T-helper 1 cell treated with Interleukin-12 subunit alpha and Interleukin-12 subunit beta and Interleukin-4 antibody, amounts not matched to agents 30 ng/mL and 1 ng/mL, for 36 hours (primary cell): ENCODE results near the gene CCL15. TPM values are rescaled to one million over a fixed set of nuclear protein-coding genes. Genes with fewer than 3 reads are reported as not detected.
"Not testable (repeated sequence)": the region's sequence is repeated elsewhere in the genome, so short reads cannot be mapped to it uniquely, and the experiment has no call there.

Experiments
- intact Hi-C: fragments of 100-400 bp; cut with micrococcal nuclease; formaldehyde crosslinking; loops from one replicate; pipeline ENCODE4 v1.15.1; 2024
- total RNA-seq: library from RNA; stranded (reverse); gene quantifications from 2 replicates; pipeline ENCODE4 v1.2.3, GENCODE V29; 2022

Gene CCL15
- total RNA-seq, 1 donor from 2014 or later: not detected

GRCh38 chr17:35995346-35995745 is 6.0 kb downstream of the CCL15 start:
- intact Hi-C loops: not testable (repeated sequence)

GRCh38 chr17:35991075-35991474 is 10.3 kb downstream of the CCL15 start:
- intact Hi-C loops: no loop called here

GRCh38 chr17:35988164-35988563 is 13.2 kb downstream of the CCL15 start:
- intact Hi-C loops: no loop called here

- intact Hi-C loops: no loop called here
These were observed 14.7 kb downstream of the CCL15 start, which contains the start of gene CCL14 for GRCh38 chr17:35986643-35987042. Gene CCL14, minus strand, starts transcription at chr17:35986729. Its CDS starts 80 bp downstream, at chr17:35986649.

GRCh38 chr17:35984140-35984539 is 17.2 kb downstream of the CCL15 start:
- intact Hi-C loops: no loop called here

- intact Hi-C loops: no loop called here
These were observed 18.8 kb downstream of the CCL15 start for GRCh38 chr17:35982409-35983191.

GRCh38 chr17:35981908-35982330 is 19.4 kb downstream of the CCL15 start:
- intact Hi-C loops: no loop called here

- intact Hi-C loops: no loop called here
These were observed 20.1 kb downstream of the CCL15 start, which contains the start of gene CCL16 for GRCh38 chr17:35981246-35981645. Gene CCL16, minus strand, starts transcription at chr17:35981497. Its CDS starts 77 bp downstream, at chr17:35981420.

- intact Hi-C loops: no loop called here
These were observed 23.0 kb downstream of the CCL15 start for GRCh38 chr17:35978346-35978745.

GRCh38 chr17:35977509-35977908 is 23.8 kb downstream of the CCL15 start:
- intact Hi-C loops: no loop called here

GRCh38 chr17:35973333-35974260 is 27.8 kb downstream of the CCL15 start:
- intact Hi-C loops: no loop called here

GRCh38 chr17:35972945-35973332 is 28.4 kb downstream of the CCL15 start:
- intact Hi-C loops: no loop called here

GRCh38 chr17:35972535-35972934 is 28.8 kb downstream of the CCL15 start:
- intact Hi-C loops: no loop called here

- intact Hi-C loops: no loop called here
These were observed 29.3 kb downstream of the CCL15 start for GRCh38 chr17:35972066-35972465.

GRCh38 chr17:35969558-35970380 is 31.6 kb downstream of the CCL15 start:
- intact Hi-C loops: loop anchor here (1.0 to 2.0 kb wide), 4 partner anchors 103 to 514 kb away; no protein-coding TSS in a partner anchor

- intact Hi-C loops: loop anchor here (1.0 to 2.0 kb wide), 4 partner anchors 104 to 515 kb away; no protein-coding TSS in a partner anchor
These were observed 32.8 kb downstream of the CCL15 start for GRCh38 chr17:35968520-35969054.

- intact Hi-C loops: no loop called here
These were observed 36.1 kb downstream of the CCL15 start for GRCh38 chr17:35965272-35965671.

GRCh38 chr17:35963663-35964062 is 37.7 kb downstream of the CCL15 start:
- intact Hi-C loops: no loop called here

- intact Hi-C loops: no loop called here
These were observed 47.6 kb downstream of the CCL15 start for GRCh38 chr17:35953720-35954119.

GRCh38 chr17:35949401-35949800 is 52.0 kb downstream of the CCL15 start:
- intact Hi-C loops: no loop called here

- intact Hi-C loops: no loop called here
These were observed 53.3 kb downstream of the CCL15 start for GRCh38 chr17:35948092-35948491.
